NCI-H1930 (cell line): ENCODE measurements around the gene ALOX15.
"Not testable (repeated sequence)": the region's sequence is repeated elsewhere in the genome, so short reads cannot be mapped to it uniquely, and the experiment has no call there.

Experiments
- DNase-seq, 2 experiments: peaks; one replicate each; lab custom pipeline; 2025; lab: John Stamatoyannopoulos, UW

ALOX15 gene

GRCh38 chr17:4594931-4595684, 46.4 kb downstream of the ALOX15 start:
- no peak for DNase-seq

- no peak for DNase-seq
Measured at GRCh38 chr17:4594406-4594805, 47.1 kb downstream of the ALOX15 start.

GRCh38 chr17:4593021-4593421, 48.5 kb downstream of the ALOX15 start:
- no peak for DNase-seq

- DNase-seq: no peak
Measured at GRCh38 chr17:4592240-4593005, 49.1 kb downstream of the ALOX15 start.

GRCh38 chr17:4591529-4591928, 49.9 kb downstream of the ALOX15 start:
- no peak for DNase-seq

GRCh38 chr17:4590981-4591453, 50.5 kb downstream of the ALOX15 start:
- DNase-seq: no peak

- not testable (repeated sequence) for DNase-seq
Measured at GRCh38 chr17:4590042-4590441, 51.4 kb downstream of the ALOX15 start.

- no peak for DNase-seq
Measured at GRCh38 chr17:4588898-4589625, 52.4 kb downstream of the ALOX15 start.

- DNase-seq: no peak
Measured at GRCh38 chr17:4588391-4588790, 53.1 kb downstream of the ALOX15 start.

- DNase-seq: no peak
Measured at GRCh38 chr17:4587803-4588202, 53.7 kb downstream of the ALOX15 start.

- DNase-seq: no peak
Measured at GRCh38 chr17:4587195-4587594, 54.3 kb downstream of the ALOX15 start.

GRCh38 chr17:4586043-4586442, 55.4 kb downstream of the ALOX15 start:
- DNase-seq: no peak

GRCh38 chr17:4585638-4585994, 55.9 kb downstream of the ALOX15 start:
- no peak for DNase-seq

- no peak for DNase-seq
Measured at GRCh38 chr17:4584917-4585637, 56.4 kb downstream of the ALOX15 start.

GRCh38 chr17:4584101-4584916, 57.2 kb downstream of the ALOX15 start, which contains the start of gene SMTNL2:
TSS of gene SMTNL2 (plus strand) at chr17:4584529. CDS start at chr17:4584606, 77 bp downstream.
- no peak for DNase-seq

- DNase-seq: peak; percentile 14 to 31
Measured at GRCh38 chr17:4583782-4584100, 57.7 kb downstream of the ALOX15 start.

GRCh38 chr17:4583206-4583605, 58.3 kb downstream of the ALOX15 start:
- DNase-seq: no peak

- no peak for DNase-seq
Measured at GRCh38 chr17:4582691-4583090, 58.8 kb downstream of the ALOX15 start.

- DNase-seq: no peak
Measured at GRCh38 chr17:4582101-4582501, 59.4 kb downstream of the ALOX15 start.
